ENCODE results near the gene CLDN19.

DNA sequence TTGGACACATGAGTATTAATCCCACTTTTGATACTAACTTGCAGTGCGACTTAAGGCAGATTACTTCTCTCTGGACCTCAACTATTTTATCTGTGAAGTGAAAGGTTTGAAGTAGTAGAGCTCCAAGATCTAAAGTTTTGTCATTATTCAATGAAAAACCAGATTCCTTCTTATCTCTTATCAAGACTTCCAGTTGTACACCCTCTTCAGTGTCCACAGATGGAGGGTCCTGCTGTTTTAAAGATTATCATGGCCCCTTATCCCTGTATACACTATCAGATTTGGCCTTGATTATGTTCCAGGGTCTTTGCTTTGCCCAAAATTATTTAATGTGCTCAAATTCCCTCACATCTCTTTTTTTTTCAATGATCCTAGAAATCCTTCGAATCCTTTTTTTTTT lies 28.1 kb upstream of the CLDN19 start:
- TF ChIP-seq, protein P1, sequence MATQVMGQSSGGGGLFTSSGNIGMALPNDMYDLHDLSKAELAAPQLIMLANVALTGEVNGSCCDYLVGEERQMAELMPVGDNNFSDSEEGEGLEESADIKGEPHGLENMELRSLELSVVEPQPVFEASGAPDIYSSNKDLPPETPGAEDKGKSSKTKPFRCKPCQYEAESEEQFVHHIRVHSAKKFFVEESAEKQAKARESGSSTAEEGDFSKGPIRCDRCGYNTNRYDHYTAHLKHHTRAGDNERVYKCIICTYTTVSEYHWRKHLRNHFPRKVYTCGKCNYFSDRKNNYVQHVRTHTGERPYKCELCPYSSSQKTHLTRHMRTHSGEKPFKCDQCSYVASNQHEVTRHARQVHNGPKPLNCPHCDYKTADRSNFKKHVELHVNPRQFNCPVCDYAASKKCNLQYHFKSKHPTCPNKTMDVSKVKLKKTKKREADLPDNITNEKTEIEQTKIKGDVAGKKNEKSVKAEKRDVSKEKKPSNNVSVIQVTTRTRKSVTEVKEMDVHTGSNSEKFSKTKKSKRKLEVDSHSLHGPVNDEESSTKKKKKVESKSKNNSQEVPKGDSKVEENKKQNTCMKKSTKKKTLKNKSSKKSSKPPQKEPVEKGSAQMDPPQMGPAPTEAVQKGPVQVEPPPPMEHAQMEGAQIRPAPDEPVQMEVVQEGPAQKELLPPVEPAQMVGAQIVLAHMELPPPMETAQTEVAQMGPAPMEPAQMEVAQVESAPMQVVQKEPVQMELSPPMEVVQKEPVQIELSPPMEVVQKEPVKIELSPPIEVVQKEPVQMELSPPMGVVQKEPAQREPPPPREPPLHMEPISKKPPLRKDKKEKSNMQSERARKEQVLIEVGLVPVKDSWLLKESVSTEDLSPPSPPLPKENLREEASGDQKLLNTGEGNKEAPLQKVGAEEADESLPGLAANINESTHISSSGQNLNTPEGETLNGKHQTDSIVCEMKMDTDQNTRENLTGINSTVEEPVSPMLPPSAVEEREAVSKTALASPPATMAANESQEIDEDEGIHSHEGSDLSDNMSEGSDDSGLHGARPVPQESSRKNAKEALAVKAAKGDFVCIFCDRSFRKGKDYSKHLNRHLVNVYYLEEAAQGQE (IDR thresholded peaks at IDR 0.05; ENCODE audit: insufficient read depth in 1 of 2, low read depth in 2 of 2, low read length in 2 of 2), result no peak
- TF ChIP-seq SIN3A (IDR thresholded peaks at IDR 0.05; ENCODE audit: borderline replicate concordance, insufficient read depth, low read length), result no peak
- no peak for TF ChIP-seq POLR2AphosphoS5 (IDR thresholded peaks at IDR 0.05; ENCODE audit: low read depth, low read length)
